Measurements from ENCODE around the gene HSPA12B.

The HSPA12B gene

DNA sequence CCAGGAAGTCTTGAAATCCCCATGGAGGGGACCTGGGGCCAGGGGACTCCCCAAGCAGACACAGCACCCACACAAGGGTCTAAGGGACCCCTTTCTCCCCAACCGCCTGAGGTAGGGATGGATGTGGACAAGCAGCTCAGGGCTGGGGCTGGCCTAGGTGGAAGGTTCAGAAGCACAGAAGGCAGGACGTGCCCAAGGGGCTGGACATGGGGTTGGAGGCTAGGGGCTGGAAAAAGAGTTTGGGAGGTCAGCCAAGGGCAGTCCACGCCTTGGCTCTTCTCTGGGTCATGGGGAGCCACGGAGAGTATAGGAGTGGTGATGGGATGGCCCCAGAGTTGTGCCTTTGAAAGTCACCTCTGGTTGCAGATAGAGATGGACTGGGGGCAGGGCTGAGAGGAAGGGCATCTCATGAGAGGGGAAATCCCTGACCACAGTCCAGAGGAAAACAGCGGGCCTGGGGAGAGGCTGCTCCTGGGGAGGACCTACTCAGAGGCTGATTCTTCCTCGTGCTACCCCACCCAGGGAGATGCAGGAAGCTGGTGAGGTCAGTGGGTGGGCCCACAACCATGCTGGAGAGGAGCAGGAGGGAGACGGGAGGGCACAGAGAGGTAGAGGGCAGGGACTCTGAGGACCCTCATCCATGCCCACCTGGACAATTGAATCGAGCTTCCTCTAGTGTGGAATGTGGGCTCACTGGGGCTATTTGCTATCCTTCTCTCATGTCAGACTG is 2.5 kb upstream of the HSPA12B start:
- H3K27ac Mint-ChIP-seq, result peak overlapping the region; percentile 43
- no peaks in the 10 kb centered on the region for H3K9me3 Mint-ChIP-seq
- peaks cover 64% of the 10 kb centered on the region for H3K27me3 Mint-ChIP-seq
- H3K4me1 Mint-ChIP-seq (ENCODE audit: low read depth), result peaks cover 60% of the 10 kb centered on the region
- no peak overlapping the region for H3K4me3 Mint-ChIP-seq
- no peaks in the 10 kb centered on the region for H3K36me3 Mint-ChIP-seq (ENCODE audit: low read depth)
- intact Hi-C loops (cut with micrococcal nuclease), result no loop called here

DNA sequence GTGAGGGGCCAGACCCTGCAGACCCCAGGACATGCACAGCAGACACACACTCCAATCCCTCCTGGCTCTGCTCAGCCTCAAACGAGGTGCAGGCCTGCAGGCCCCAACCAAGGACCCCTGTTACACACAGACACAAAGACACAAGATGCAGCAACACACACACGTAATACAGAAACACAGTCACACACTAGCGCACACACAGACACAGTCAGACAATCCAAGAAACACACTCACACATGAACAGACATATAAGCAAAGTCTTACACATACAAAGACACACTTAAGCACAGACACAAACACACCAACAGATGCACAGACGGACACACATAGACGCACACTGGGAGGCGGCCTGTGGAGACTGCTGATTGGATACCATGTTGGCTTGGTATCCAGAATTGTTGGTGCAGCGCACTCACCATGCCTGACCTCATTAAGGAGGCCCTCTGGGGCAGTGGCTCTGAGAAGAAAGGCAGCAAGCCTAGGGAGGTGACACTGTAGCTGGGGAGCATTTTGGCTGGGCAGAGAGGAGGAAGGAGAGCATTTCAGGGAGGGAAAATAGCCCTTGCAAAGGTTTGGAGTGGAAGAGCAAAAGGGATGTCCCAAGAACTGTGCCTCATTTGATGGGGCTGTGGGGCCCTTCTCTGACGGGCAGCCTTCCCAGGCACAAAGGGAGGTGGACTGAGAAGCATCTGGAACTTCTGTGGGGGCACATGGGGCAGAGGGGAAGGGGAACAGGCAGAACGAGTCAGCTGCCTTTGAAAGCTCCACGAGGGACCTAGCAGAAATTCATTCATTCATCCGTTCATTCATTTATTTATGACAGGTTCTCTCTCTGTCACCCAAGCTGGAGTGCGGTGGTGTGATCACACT is 1.4 kb upstream of the HSPA12B start:
- no peak overlapping the region for H3K4me3 Mint-ChIP-seq
- intact Hi-C loops (cut with micrococcal nuclease), result no loop called here
- H3K27ac Mint-ChIP-seq, result peak overlapping the region; percentile 13
- no peaks in the 10 kb centered on the region for H3K36me3 Mint-ChIP-seq (ENCODE audit: low read depth)
- H3K27me3 Mint-ChIP-seq, result peaks cover 64% of the 10 kb centered on the region
- peaks cover 60% of the 10 kb centered on the region for H3K4me1 Mint-ChIP-seq (ENCODE audit: low read depth)
- H3K9me3 Mint-ChIP-seq, result no peaks in the 10 kb centered on the region

DNA sequence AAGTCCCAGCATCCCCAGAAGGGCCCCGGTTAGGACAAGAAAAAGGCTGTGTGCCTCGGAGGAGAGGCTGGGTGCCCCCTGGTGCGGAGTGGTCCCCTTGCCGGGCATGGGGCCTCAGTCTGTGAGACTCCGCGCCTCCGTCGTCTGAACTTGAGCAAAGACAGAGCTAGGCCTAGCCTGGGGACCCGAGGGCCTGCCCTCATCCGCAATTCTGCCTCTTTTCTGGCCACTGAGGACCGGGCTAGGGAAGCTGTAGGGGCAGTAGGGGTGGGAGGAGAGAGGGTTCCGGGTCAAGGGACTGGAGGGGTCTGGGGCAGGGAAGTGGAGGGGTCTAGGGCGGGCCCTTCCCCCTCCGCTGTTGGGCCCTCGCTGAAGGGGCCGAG is 550 bp upstream of the HSPA12B start:
- intact Hi-C loops (cut with micrococcal nuclease), result no loop called here
- H3K4me3 Mint-ChIP-seq, result no peak overlapping the region
- no peaks in the 10 kb centered on the region for H3K9me3 Mint-ChIP-seq
- no peaks in the 10 kb centered on the region for H3K36me3 Mint-ChIP-seq (ENCODE audit: low read depth)
- H3K27me3 Mint-ChIP-seq, result peaks cover 61% of the 10 kb centered on the region
- peak overlapping the region; percentile 13 for H3K27ac Mint-ChIP-seq
- peaks cover 58% of the 10 kb centered on the region for H3K4me1 Mint-ChIP-seq (ENCODE audit: low read depth)

DNA sequence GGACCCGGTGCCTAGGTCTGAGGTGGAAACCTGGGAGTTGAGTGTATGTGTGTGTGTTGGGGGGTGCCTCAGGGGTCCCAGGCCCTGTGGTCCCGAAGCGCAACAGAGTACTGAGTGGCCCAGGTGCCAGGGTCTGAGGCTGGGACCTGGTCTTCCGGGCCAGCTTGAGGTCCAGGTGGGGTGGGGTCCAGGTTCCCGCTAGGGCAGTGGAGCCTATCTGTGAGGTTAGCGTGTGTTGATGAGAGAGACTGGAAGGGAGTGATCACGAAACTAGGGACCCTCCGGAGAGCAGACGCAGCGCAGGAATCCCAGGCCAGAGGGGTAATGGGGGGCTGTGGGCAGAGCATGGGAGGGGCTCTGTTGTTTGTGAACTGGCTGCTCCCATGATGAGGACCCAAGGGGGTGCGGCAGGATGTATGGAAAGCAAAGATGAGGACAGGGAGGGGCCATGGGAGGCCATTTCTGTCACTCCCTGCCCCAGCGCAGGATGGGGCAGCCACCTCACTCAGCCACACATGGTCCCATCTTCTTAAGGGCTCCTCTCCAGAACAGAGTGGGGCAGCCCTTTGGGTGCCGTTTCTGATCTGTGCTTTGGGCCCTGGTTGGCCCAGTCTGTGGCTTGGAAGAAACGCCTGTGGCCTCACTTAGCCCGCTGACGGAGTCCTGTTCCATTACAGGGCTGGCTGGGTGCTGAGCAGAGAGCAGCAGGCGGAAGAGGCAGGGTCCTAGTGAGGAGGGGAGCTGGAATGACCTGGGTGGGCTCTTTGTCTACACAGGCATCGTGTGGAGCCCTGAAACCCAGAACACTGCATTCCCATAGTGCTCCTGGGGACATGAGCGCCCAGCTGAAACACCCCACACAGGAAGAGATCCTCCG is 872 bp downstream of the HSPA12B start:
- Mint-ChIP-seq H3K27me3 (peaks cover 56% of the 10 kb centered on the region), H3K9me3 (no peaks in the 10 kb centered on the region), H3K36me3 (ENCODE audit: low read depth) (no peaks in the 10 kb centered on the region), H3K4me1 (ENCODE audit: low read depth) (peaks cover 44% of the 10 kb centered on the region), H3K27ac (no peak overlapping the region), H3K4me3 (no peak overlapping the region)
- intact Hi-C loops (cut with micrococcal nuclease), result no loop called here

DNA sequence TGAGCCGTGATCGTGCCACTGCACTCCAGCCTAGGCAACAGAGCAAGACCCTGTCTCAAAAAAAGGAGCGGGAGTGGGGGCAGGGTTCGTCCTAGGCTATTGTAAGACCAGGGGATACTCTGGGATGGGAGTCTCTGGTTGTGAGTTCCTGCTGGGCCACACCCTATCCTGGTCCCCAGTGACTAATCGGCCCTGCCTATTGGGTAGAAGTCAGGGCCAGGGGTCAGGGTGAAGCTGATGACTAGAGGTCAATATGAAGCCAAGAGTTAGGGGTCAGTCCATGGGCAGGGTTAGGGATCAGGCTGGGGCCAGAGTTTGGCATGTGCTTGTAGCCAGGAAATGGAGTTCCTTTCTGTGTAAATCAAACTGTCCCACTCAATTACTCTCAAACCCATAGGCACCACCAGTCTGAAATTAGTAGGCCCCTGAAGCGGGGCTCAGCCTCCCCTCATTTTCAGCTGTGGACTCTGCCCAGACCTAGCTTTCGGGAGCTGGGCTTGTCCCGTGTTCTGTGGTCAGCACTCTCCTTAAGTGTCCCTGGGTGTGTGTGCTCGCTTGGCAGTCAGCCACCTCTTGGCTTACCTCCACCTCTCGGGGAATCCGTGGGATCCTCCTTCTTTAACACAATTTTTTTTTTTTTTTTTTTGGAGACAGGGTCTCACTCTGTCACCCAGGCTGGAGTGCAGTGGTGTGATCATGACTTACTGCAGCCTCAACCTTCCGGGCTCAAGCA is 1.8 kb downstream of the HSPA12B start:
- Mint-ChIP-seq H3K27ac (no peak overlapping the region), H3K27me3 (peaks cover 52% of the 10 kb centered on the region), H3K4me1 (ENCODE audit: low read depth) (peaks cover 35% of the 10 kb centered on the region)

DNA sequence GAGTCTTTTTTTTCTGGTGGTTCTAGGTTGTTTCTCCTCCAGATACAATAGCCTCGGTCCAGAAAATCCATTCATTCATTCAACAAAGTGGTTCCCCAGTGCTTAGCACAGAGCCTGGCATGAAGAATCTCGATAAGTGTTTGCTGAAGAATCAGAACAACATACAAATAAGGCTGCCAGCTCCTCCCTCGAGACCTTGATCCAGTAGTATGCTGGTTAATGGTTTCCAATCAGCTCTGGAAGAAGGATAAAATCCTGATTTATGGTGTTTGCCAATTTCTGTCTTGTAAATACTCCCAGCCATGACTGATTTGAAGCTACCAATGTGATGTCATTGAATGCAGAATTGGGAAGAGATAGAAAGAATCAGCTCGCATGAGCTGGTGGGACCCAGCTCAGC is 3.3 kb downstream of the HSPA12B start:
- Mint-ChIP-seq H3K4me3 (no peak overlapping the region), H3K27ac (no peak overlapping the region), H3K27me3 (peaks cover 40% of the 10 kb centered on the region), H3K4me1 (ENCODE audit: low read depth) (peaks cover 20% of the 10 kb centered on the region), H3K36me3 (ENCODE audit: low read depth) (no peaks in the 10 kb centered on the region), H3K9me3 (no peaks in the 10 kb centered on the region)
- intact Hi-C loops (cut with micrococcal nuclease), result no loop called here

More for the DNA sequence above, 1.8 kb downstream of the HSPA12B start:
- Mint-ChIP-seq H3K36me3 (ENCODE audit: low read depth) (no peaks in the 10 kb centered on the region), H3K4me3 (no peak overlapping the region), H3K9me3 (no peaks in the 10 kb centered on the region)
- intact Hi-C loops (cut with micrococcal nuclease), result no loop called here

DNA sequence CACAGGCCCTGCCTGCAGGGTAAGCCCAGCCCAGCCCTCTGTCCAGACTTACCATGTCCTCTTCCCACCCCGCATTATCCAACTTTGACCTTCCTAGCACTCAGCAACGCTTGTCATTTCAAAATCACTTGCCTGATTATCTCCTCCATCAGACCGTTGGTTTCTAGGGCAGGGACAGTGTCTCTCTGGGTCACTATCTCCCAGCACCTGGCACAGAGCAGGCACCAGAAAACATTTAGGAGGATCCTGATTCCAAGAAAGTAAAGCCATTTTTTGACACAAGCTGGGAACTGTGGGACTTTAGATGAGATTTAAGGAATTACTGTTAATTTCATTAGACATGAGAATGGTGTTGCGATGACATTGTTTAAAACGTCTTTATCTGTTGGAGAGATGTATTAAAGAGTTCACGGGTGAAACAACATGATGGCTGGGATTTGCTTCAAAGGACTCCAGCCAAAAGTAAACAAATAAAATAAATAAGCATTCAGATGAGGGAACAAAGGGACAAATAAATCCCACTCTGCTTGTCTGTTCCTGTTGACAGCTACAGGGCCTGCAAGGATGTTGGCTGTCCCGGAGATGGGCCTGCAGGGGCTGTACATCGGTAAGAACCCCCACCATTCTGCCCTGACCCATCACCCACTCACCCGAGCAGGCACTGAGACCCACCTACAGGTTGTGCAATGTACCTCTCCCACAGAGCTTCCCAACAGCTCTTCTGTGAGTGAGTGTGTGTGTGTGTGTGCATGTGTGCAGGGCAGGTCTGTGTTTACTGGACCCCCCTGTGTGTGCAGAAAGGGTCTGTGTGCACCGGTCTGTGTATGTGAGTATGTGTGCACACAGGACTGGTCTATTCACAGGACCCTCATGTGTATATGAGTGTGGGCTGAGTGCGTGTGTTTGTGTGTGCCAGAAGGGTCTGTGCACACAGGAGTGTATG is 5.9 kb downstream of the HSPA12B start:
- intact Hi-C loops (cut with micrococcal nuclease), result no loop called here
- no peaks in the 10 kb centered on the region for H3K36me3 Mint-ChIP-seq (ENCODE audit: low read depth)
- H3K27ac Mint-ChIP-seq, result no peak overlapping the region
- peaks cover 20% of the 10 kb centered on the region for H3K27me3 Mint-ChIP-seq
- no peaks in the 10 kb centered on the region for H3K9me3 Mint-ChIP-seq
- H3K4me3 Mint-ChIP-seq, result no peak overlapping the region
- peaks cover 8% of the 10 kb centered on the region for H3K4me1 Mint-ChIP-seq (ENCODE audit: low read depth)

DNA sequence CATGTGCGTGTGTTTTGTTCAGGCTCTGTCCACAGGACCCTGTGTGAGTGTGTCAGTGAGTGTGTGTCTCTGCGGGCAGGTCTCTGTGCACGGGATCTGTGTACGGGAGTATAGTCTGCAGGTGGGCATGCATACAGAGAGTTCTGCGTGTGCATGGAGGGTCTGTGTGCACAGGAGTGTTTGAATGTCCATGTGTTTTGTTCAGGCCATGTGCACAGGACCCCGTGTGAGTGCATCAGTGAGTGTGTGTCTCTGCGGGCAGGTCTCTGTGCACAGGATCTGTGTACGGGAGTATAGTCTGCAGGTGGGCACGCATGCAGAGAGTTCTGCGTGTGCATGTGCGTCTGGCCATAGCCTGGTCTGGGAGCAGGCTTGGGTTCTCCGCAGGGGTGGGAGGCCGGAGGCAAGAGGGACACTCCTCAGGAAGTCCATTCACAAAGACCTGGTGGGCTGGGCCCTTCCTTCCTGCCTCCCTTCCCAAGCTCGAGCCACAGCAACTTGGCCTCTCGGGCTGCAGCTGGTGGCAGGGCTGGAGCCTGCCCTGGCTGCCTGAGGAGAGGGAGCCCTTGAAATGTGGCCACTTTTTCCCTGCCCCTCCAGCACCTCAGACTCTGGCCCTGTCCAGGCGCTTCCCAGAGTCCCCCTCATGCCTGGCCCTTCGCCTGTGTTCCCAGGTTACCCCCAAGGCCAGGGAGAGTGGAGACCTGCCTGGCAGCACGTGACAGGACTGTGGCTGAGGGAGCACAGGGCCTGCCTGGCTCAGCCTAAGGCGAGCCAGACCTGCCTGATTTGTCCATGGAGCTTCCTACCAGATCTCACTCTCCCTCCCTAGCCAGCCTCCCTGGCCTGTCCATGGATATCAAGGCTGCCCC is 6.8 kb downstream of the HSPA12B start:
- H3K4me3 Mint-ChIP-seq, result no peak overlapping the region
- H3K9me3 Mint-ChIP-seq, result no peaks in the 10 kb centered on the region
- H3K27me3 Mint-ChIP-seq, result peaks cover 15% of the 10 kb centered on the region
- intact Hi-C loops (cut with micrococcal nuclease), result no loop called here
- no peak overlapping the region for H3K27ac Mint-ChIP-seq
- H3K36me3 Mint-ChIP-seq (ENCODE audit: low read depth), result no peaks in the 10 kb centered on the region
- H3K4me1 Mint-ChIP-seq (ENCODE audit: low read depth), result peaks cover 1% of the 10 kb centered on the region

DNA sequence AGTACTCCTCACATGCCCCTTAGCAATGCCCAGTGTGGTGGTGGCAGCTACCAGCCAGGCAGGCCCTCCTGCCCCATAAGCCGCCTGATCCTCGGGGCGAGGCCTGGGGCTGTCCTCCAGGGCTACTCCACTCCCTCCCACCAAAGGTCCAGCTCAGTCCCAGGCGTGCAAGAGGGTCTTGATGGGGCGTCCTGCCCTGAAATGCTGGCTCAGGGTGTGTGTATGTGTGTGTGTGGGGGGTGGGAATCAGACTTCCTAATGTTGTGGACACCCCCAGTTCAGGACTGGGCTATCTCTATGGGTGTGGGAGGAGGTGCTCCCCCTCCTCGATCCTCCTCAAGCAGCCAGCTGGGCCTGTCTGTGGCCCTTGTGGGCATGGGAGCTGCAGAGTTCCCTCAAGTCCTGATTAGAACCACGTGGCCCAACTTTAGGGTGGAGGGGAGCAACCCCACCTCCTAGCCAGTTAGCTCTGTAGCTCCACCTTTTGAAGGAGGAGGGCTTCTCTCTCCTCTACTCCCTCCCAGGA is 7.5 kb downstream of the HSPA12B start:
- Mint-ChIP-seq H3K27me3 (peaks cover 20% of the 10 kb centered on the region), H3K4me1 (ENCODE audit: low read depth) (peaks cover 8% of the 10 kb centered on the region), H3K9me3 (no peaks in the 10 kb centered on the region), H3K4me3 (no peak overlapping the region), H3K36me3 (ENCODE audit: low read depth) (no peaks in the 10 kb centered on the region), H3K27ac (no peak overlapping the region)
- intact Hi-C loops (cut with micrococcal nuclease), result no loop called here

DNA sequence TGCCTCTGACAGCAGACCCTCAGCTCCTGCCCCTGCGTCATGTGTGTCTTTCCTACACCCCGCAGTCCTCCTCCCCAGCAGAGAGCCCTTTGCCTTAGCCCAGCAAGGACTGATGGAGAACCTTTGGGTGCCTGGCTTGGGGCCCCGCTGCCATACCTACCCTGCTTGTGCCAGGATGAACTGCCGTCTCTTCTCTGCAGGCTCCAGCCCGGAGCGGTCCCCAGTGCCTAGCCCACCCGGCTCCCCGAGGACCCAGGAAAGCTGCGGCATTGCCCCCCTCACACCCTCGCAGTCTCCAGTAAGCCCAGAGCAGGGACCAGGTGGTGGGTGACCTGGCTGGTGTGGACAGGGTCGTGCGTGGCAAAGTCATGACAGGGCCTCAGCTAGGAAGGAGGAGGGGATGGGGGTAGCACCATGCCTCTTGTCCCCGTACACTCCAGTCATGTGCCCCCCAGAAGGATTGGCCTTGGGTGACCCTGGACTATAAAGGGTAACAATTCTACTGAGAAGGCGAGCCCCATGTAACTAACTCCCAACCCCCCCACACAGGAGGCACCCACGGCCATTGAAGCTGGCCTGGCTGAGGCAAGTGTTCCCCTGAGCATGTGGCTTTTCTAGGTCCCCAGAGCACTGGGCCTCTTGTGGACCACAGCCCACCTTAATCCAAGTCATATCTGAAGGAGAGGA is 8.3 kb downstream of the HSPA12B start:
- intact Hi-C loops (cut with micrococcal nuclease), result no loop called here
- H3K27ac Mint-ChIP-seq, result no peak overlapping the region
- no peak overlapping the region for H3K4me3 Mint-ChIP-seq
- peaks cover 25% of the 10 kb centered on the region for H3K27me3 Mint-ChIP-seq
- H3K36me3 Mint-ChIP-seq (ENCODE audit: low read depth), result no peaks in the 10 kb centered on the region
- H3K4me1 Mint-ChIP-seq (ENCODE audit: low read depth), result peaks cover 15% of the 10 kb centered on the region
- no peaks in the 10 kb centered on the region for H3K9me3 Mint-ChIP-seq

DNA sequence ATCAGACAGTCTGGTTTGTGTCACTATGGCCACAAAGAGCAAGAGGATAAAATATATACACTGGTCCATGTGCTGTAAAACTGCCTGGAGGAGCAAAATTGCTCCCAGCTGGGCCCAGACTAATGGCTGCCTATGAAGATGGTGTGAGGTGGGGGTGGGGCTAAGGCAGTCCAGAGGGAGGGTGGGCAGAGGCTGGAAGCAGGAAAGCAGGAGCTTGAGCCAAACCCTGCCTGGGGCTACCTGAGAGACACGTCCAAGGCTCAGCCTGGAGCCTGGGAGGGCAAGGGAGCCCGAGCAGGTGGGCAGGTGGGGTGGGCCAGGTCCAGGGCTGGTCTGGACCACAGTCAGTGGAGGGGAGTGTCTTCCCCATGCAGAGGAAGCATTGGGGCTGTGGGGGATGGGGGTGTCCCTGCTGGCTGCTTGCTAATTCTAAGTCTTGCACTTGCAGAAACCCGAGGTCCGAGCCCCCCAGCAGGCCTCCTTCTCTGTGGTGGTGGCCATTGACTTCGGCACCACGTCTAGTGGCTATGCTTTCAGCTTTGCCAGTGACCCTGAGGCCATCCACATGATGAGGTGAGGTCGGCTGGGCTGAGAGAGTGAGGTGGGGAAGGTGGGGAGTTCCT is 9.5 kb downstream of the HSPA12B start:
- no peaks in the 10 kb centered on the region for H3K36me3 Mint-ChIP-seq (ENCODE audit: low read depth)
- H3K4me1 Mint-ChIP-seq (ENCODE audit: low read depth), result peaks cover 16% of the 10 kb centered on the region
- no peak overlapping the region for H3K27ac Mint-ChIP-seq
- intact Hi-C loops (cut with micrococcal nuclease), result no loop called here
- H3K4me3 Mint-ChIP-seq, result no peak overlapping the region
- no peaks in the 10 kb centered on the region for H3K9me3 Mint-ChIP-seq
- peaks cover 36% of the 10 kb centered on the region for H3K27me3 Mint-ChIP-seq
